Measurements from ENCODE around the gene ATG4C.

GRCh38 chr1:62833529-62833928 is 49.6 kb downstream of the ATG4C start:
- TF ChIP-seq BHLHE40 (IDR thresholded peaks at IDR 0.05; ENCODE audit: borderline replicate concordance) (no peak), FOXM1 (IDR thresholded peaks at IDR 0.05; ENCODE audit: borderline replicate concordance) (no peak), TARDBP (IDR thresholded peaks at IDR 0.05) (no peak), HDGF (IDR thresholded peaks at IDR 0.05; ENCODE audit: borderline replicate concordance) (no peak), SUZ12 (IDR thresholded peaks at IDR 0.05) (no peak), SP1 (IDR thresholded peaks at IDR 0.05) (no peak), ZNF384 (IDR thresholded peaks at IDR 0.05) (no peak), L3MBTL2 (conservative IDR thresholded peaks at IDR 0.05) (no peak), FOXK2 (IDR thresholded peaks at IDR 0.05) (no peak)
